NCI-H1417 (cell line): ENCODE measurements around the gene PPCDC.

Source experiments
- DNase-seq, 3 experiments: peaks; one replicate each; lab custom pipeline; 2025; lab: John Stamatoyannopoulos, UW

Gene PPCDC

GRCh38 chr15:75044258-75044878 is 21.0 kb downstream of the PPCDC start:
- DNase-seq, result no peak

GRCh38 chr15:75045332-75046015 is 22.1 kb downstream of the PPCDC start:
- DNase-seq, result no peak

- no peak for DNase-seq
Observed at GRCh38 chr15:75048394-75048793, 25.0 kb downstream of the PPCDC start.

GRCh38 chr15:75049392-75049791 is 26.0 kb downstream of the PPCDC start:
- peak in 1 of 3 experiments; percentile 7 for DNase-seq

GRCh38 chr15:75050283-75050682 is 26.9 kb downstream of the PPCDC start:
- no peak for DNase-seq

- DNase-seq, result peak in 1 of 3 experiments; percentile 9
Observed at GRCh38 chr15:75051191-75051608, 27.8 kb downstream of the PPCDC start.

GRCh38 chr15:75051711-75052110 is 28.3 kb downstream of the PPCDC start:
- no peak for DNase-seq

- no peak for DNase-seq
Observed at GRCh38 chr15:75052972-75053747, 29.8 kb downstream of the PPCDC start.

GRCh38 chr15:75053748-75054125 is 30.3 kb downstream of the PPCDC start:
- no peak for DNase-seq

GRCh38 chr15:75054172-75054897 is 30.9 kb downstream of the PPCDC start:
- DNase-seq, result no peak

- no peak for DNase-seq
Observed at GRCh38 chr15:75056036-75056435, 32.6 kb downstream of the PPCDC start.

- DNase-seq, result no peak
Observed at GRCh38 chr15:75058127-75058905, 34.9 kb downstream of the PPCDC start.

- DNase-seq, result no peak
Observed at GRCh38 chr15:75059607-75060006, 36.2 kb downstream of the PPCDC start.

GRCh38 chr15:75061272-75061671 is 37.9 kb downstream of the PPCDC start:
- DNase-seq, result no peak

- DNase-seq, result no peak
Observed at GRCh38 chr15:75062706-75063105, 39.3 kb downstream of the PPCDC start.

- no peak for DNase-seq
Observed at GRCh38 chr15:75063338-75063737, 39.9 kb downstream of the PPCDC start.

GRCh38 chr15:75063889-75064288 is 40.5 kb downstream of the PPCDC start:
- DNase-seq, result no peak

- no peak for DNase-seq
Observed at GRCh38 chr15:75064846-75065245, 41.5 kb downstream of the PPCDC start.

- no peak for DNase-seq
Observed at GRCh38 chr15:75065467-75065850, 42.1 kb downstream of the PPCDC start.

- no peak for DNase-seq
Observed at GRCh38 chr15:75065851-75066509, 42.6 kb downstream of the PPCDC start.
